ENCODE measurements around the gene GRIK5. TPM values are rescaled to one million over a fixed set of nuclear protein-coding genes. Genes with fewer than 3 reads are reported as not detected.
A peak's percentile ranks its signal among the peaks of the same experiment; 100 is the strongest.

GRIK5 gene
- total RNA-seq, 1 experiment from 2014 or later = 43.1 TPM

- Histone ChIP-seq H3K4ac (ENCODE audit: low read depth, low read length) (no peak overlapping the region), H3K23ac (ENCODE audit: insufficient read length, low read depth, low read length) (no peak overlapping the region), H3K23me2 (ENCODE audit: insufficient read length, low read depth, low read length, poor library complexity, severe bottlenecking) (no peaks in the 10 kb centered on the region), H2BK120ac (ENCODE audit: low read depth, low read length, poor library complexity, severe bottlenecking) (no peak overlapping the region), H2BK15ac (ENCODE audit: low read depth, low read length) (no peak overlapping the region), H4K91ac (ENCODE audit: insufficient read length, low read depth, low read length) (no peak overlapping the region), H3K9me3 (ENCODE audit: control insufficient read depth, low read depth, low read length) (no peaks in the 10 kb centered on the region), H2AK5ac (ENCODE audit: insufficient read length, low read length) (no peak overlapping the region), H2BK20ac (ENCODE audit: low read depth, low read length, poor library complexity, severe bottlenecking) (no peak overlapping the region), H2BK12ac (ENCODE audit: insufficient read length, low read depth, low read length) (no peak overlapping the region), H4K8ac (replicated peaks; ENCODE audit: insufficient read length, low read depth, low read length) (no peak overlapping the region), H3K18ac (ENCODE audit: insufficient read length, low read depth, low read length) (no peak overlapping the region), H3K9ac (ENCODE audit: extremely low read depth, insufficient read length, low read length) (no peak overlapping the region), H2AFZ (ENCODE audit: low read length) (no peak overlapping the region), H3T11ph (ENCODE audit: low read length) (no peak overlapping the region), H4K20me1 (ENCODE audit: control insufficient read depth, insufficient read depth, insufficient read length) (no peaks in the 10 kb centered on the region), H3K27me3 (ENCODE audit: insufficient read depth, low read length) (no peaks in the 10 kb centered on the region), H3K27ac (ENCODE audit: insufficient read length, low read depth, low read length) (no peak overlapping the region), H3K56ac (ENCODE audit: insufficient read length, low read depth, low read length) (no peak overlapping the region), H4K5ac (ENCODE audit: insufficient read length, low read depth, low read length) (no peak overlapping the region), H3K4me1 (ENCODE audit: insufficient read depth, low read length) (no peaks in the 10 kb centered on the region; the same call in 1 of the 2 replicates), H3K4me2 (ENCODE audit: insufficient read depth, insufficient read length, low read length) (no peak overlapping the region), H3K14ac (ENCODE audit: insufficient read depth, low read length) (no peak overlapping the region; the same call in 1 of the 2 replicates), H2BK5ac (ENCODE audit: insufficient read length, low read length) (no peak overlapping the region), H3K79me2 (ENCODE audit: insufficient read depth, low read length) (no peaks in the 10 kb centered on the region), H3K79me1 (ENCODE audit: insufficient read depth, low read depth, low read length, poor library complexity, severe bottlenecking) (no peaks in the 10 kb centered on the region)
- Mint-ChIP-seq H3K36me3 (ENCODE audit: insufficient read depth in 1 of 3, low read depth in 3 of 3) (no peaks in the 10 kb centered on the region), H3K9me3 (no peaks in the 10 kb centered on the region), H3K4me3 (no peak overlapping the region; a peak in 1 of 5 replicates), H3K4me1 (peaks cover 7 to 25% of the 10 kb centered on the region in 2 experiments), H3K27ac (peak overlapping the region in 1 of 3 experiments; percentile 23; a peak in 1 of 7 replicates), H3K27me3 (ENCODE audit: low read depth) (peaks cover 16% of the 10 kb centered on the region)
- TF ChIP-seq CTCF (conservative IDR thresholded peaks at IDR 0.05) = no peak
- DNase-seq = no peak
- no CpG with 5 or more reads among the region's 6 CpGs for WGBS (ENCODE audit: extremely low coverage, insufficient read length, low lambda C conversion rate)
Measured at GRCh38 chr19:42099336-42099925, 29.4 kb upstream of the GRIK5 start.

Data from H9 (cell line).